ENCODE results near the gene SS18L1. TPM values are rescaled to one million over a fixed set of nuclear protein-coding genes. Genes with fewer than 3 reads are reported as not detected.

Gene SS18L1
- total RNA-seq, 1 experiment from 2014 or later, result 34.1 TPM

- Mint-ChIP-seq H3K36me3 (peaks cover 13% of the 10 kb centered on the region), H3K4me3 (peak overlapping the region; percentile 81), H3K9me3 (no peaks in the 10 kb centered on the region), H3K27ac (no peak overlapping the region; the same call in 1 of the 2 replicates), H3K27me3 (ENCODE audit: low read depth) (no peaks in the 10 kb centered on the region), H3K4me1 (peaks cover 48% of the 10 kb centered on the region)
- DNase-seq (ENCODE audit: low spot score), result no peak
- TF ChIP-seq ATF6 (CRISPR knock-in tag; IDR thresholded peaks at IDR 0.05) (no peak), E2F5 (CRISPR knock-in tag; IDR thresholded peaks at IDR 0.05) (no peak), SMAD3 (CRISPR knock-in tag; IDR thresholded peaks at IDR 0.05; ENCODE audit: borderline replicate concordance) (no peak), ZBTB43 (CRISPR knock-in tag; IDR thresholded peaks at IDR 0.05) (no peak), OVOL2 (CRISPR knock-in tag; IDR thresholded peaks at IDR 0.05; ENCODE audit: borderline replicate concordance) (no peak), PRDM15 (CRISPR knock-in tag; IDR thresholded peaks at IDR 0.05) (no peak)
- no peak for ATAC-seq
- ChIA-PET CTCF (interaction anchor here (0.9 to 2.2 kb wide), 2 partner anchors 11 to 134 kb away, joined by 3 to 16 read pairs; no protein-coding TSS in a partner anchor), POLR2A (no interaction called here)
These were observed 2.1 kb downstream of the SS18L1 start for GRCh38 chr20:62145688-62146018.

GRCh38 chr20:62146019-62146755, 2.6 kb downstream of the SS18L1 start:
- TF ChIP-seq ZNF671 (CRISPR knock-in tag; IDR thresholded peaks at IDR 0.05) (no peak), GABPB1 (CRISPR knock-in tag; IDR thresholded peaks at IDR 0.05) (peak; percentile 29; the same call in 1 of the 2 replicates), MAX (CRISPR knock-in tag; IDR thresholded peaks at IDR 0.05) (no peak)
- H3K36me3 Mint-ChIP-seq, result peaks cover 11% of the 10 kb centered on the region
- DNase-seq (ENCODE audit: low spot score), result no peak
- H3K4me1 Mint-ChIP-seq, result peaks cover 47% of the 10 kb centered on the region
- H3K4me3 Mint-ChIP-seq, result peak overlapping the region; percentile 81; the same call in 1 of the 2 replicates
- ChIA-PET POLR2A (no interaction called here), CTCF (no interaction called here)
- no peak overlapping the region for H3K27ac Mint-ChIP-seq
- no peak for ATAC-seq
- H3K27me3 Mint-ChIP-seq (ENCODE audit: low read depth), result no peaks in the 10 kb centered on the region
- H3K9me3 Mint-ChIP-seq, result no peaks in the 10 kb centered on the region

- CTCF ChIA-PET, result interaction anchor here (1.6 kb wide), 1 partner anchor 9 kb away, joined by 8 read pairs; no protein-coding TSS in a partner anchor
These were observed 3.6 kb downstream of the SS18L1 start for GRCh38 chr20:62147125-62147524.

More at GRCh38 chr20:62147125-62147524, 3.6 kb downstream of the SS18L1 start:
- TF ChIP-seq FOXJ3 (CRISPR knock-in tag; IDR thresholded peaks at IDR 0.05; ENCODE audit: borderline replicate concordance) (no peak), ZNF671 (CRISPR knock-in tag; IDR thresholded peaks at IDR 0.05) (no peak), EMX1 (CRISPR knock-in tag; IDR thresholded peaks at IDR 0.05) (no peak), ZBTB21 (CRISPR knock-in tag; IDR thresholded peaks at IDR 0.05; ENCODE audit: borderline replicate concordance) (no peak), STAT6 (CRISPR knock-in tag; conservative IDR thresholded peaks at IDR 0.05; ENCODE audit: low read depth) (no peak)
- H3K36me3 Mint-ChIP-seq, result peaks cover 10% of the 10 kb centered on the region; the same call in 1 of the 2 replicates
- DNase-seq (ENCODE audit: low spot score) (no peak), ATAC-seq (no peak)
- H3K4me3 Mint-ChIP-seq, result no peak overlapping the region
- peaks cover 40% of the 10 kb centered on the region for H3K4me1 Mint-ChIP-seq
- H3K27me3 Mint-ChIP-seq (ENCODE audit: low read depth), result no peaks in the 10 kb centered on the region
- H3K27ac Mint-ChIP-seq, result peak overlapping the region; percentile 58
- no peaks in the 10 kb centered on the region; the same call in 1 of the 2 replicates for H3K9me3 Mint-ChIP-seq
- POLR2A ChIA-PET, result no interaction called here

Data from WTC11 (cell line).